Esophagus muscularis mucosa (tissue), 4 donors: ENCODE results near the gene HSPB8. TPM values are rescaled to one million over a fixed set of nuclear protein-coding genes. Genes with fewer than 3 reads are reported as not detected.

ENCODE experiments used
- DNase-seq: peaks from one replicate; pipeline ENCODE4 v3.0.0-alpha.2; 2017; ENCODE audit errors: extremely low spot score
- H3K27ac ChIP-seq, 4 donors: fragments of 200-600 bp; sonication (generic); replicated peaks in 1 of 4; 1 replicate in 3 of 4; 2 replicates in 1 of 4; pipeline ENCODE4 v1.5.1; 2016 to 2019; ENCODE audit warnings: mild to moderate bottlenecking in 1 of 4
- H3K27me3 ChIP-seq, 4 donors: fragments of 200-600 bp; sonication (generic); one replicate each; pipeline versions ENCODE4 v1.5.1 to v1.6.0; 2016 to 2019
- H3K36me3 ChIP-seq, 4 donors: fragments of 200-600 bp; sonication (generic); one replicate each; pipeline ENCODE4 v1.5.1; 2016 to 2019
- H3K4me1 ChIP-seq, 4 donors: fragments of 200-600 bp; sonication (generic); one replicate each; pipeline ENCODE4 v1.5.1; 2016 to 2019
- H3K4me3 ChIP-seq, 4 donors: fragments of 200-600 bp; sonication (generic); 1 replicate in 2 of 4; 2 replicates in 2 of 4; pipeline ENCODE4 v1.5.1; 2016 to 2019; ENCODE audit warnings: mild to moderate bottlenecking in 4 of 4, moderate library complexity in 1 of 4
- H3K9me3 ChIP-seq, 4 donors: fragments of 200-600 bp; sonication (generic); 1 replicate in 3 of 4; 2 replicates in 1 of 4; pipeline ENCODE4 v1.5.1; 2016 to 2019
- CTCF ChIP-seq, 3 experiments: fragments of 200-600 bp in 2 of 3; fragments of 450-650 bp in 1 of 3; sonication (generic) in 2 of 3; IDR thresholded peaks; one replicate each; pipeline ENCODE4 v1.5.1; 2017 to 2019; ENCODE audit warnings: antibody characterized with exemption in 3 of 3, mild to moderate bottlenecking in 2 of 3, moderate library complexity in 1 of 3
- EP300 ChIP-seq: sonication (generic); formaldehyde crosslinking; IDR thresholded peaks from one replicate; pipeline ENCODE4 v1.6.1; 2017; ENCODE audit warnings: antibody characterized with exemption
- POLR2A ChIP-seq: fragments of 450-650 bp; IDR thresholded peaks from one replicate; pipeline ENCODE4 v1.6.1; 2017; ENCODE audit warnings: antibody characterized with exemption, moderate library complexity, mild to moderate bottlenecking, low read depth
- POLR2AphosphoS5 ChIP-seq, 2 donors: sonication (generic); formaldehyde crosslinking; IDR thresholded peaks; one replicate each; pipeline ENCODE4 v1.6.1; 2017; ENCODE audit warnings: antibody characterized with exemption in 2 of 2
- WGBS: methylation state at CpG from one replicate; pipeline ENCODE4 v1.1.5; 2018; 5-methylcytosine and 5-hydroxymethylcytosine counted together
- intact Hi-C: fragments of 100-400 bp; cut with DNase I; formaldehyde crosslinking; loops from one replicate; pipeline ENCODE4 v1.15.1; 2023
- total RNA-seq, 4 donors: library from RNA; depleted of rRNA; stranded (reverse); fragments of >200 nt; gene quantifications; one replicate each; pipeline versions ENCODE4 v1.1.0 to v1.2.1, GENCODE V29; 2016

The HSPB8 gene
- total RNA-seq, 4 donors from 2014 or later = 416 to 573 (median 443) TPM

GRCh38 chr12:119201789-119202543 is 23.2 kb downstream of the HSPB8 start:
- H3K4me3 ChIP-seq = no peak overlapping the region
- H3K27me3 ChIP-seq = no peaks in the 10 kb centered on the region
- no peaks in the 10 kb centered on the region for H3K36me3 ChIP-seq
- H3K9me3 ChIP-seq = no peaks in the 10 kb centered on the region
- intact Hi-C loops = loop anchor here (10.0 kb wide), 1 partner anchor 123 kb away; no protein-coding TSS in a partner anchor
- DNase-seq = no peak
- TF ChIP-seq EP300 (no peak), POLR2AphosphoS5 (IDR thresholded peaks at IDR 0.05) (no peak), POLR2A (no peak), CTCF (IDR thresholded peaks at IDR 0.05) (no peak)
- H3K27ac ChIP-seq = peak overlapping the region in 3 of 4 donors; percentile 30 to 86 (median 81)
- peaks cover 22 to 65% (median 55%) of the 10 kb centered on the region in 4 donors for H3K4me1 ChIP-seq
- 92% methylated on average over 6 of the region's 9 CpGs for WGBS

- H3K9me3 ChIP-seq = no peaks in the 10 kb centered on the region
- WGBS = 47% methylated on average over 2 of the region's 2 CpGs
These were observed 23.8 kb downstream of the HSPB8 start for GRCh38 chr12:119202544-119202943.

GRCh38 chr12:119204131-119204530 is 25.4 kb downstream of the HSPB8 start:
- Histone ChIP-seq H3K36me3 (no peaks in the 10 kb centered on the region), H3K27me3 (no peaks in the 10 kb centered on the region), H3K4me1 (peaks cover 33 to 67% (median 63%) of the 10 kb centered on the region in 4 donors), H3K27ac (peak overlapping the region; percentile 81 to 86 (median 83)), H3K9me3 (no peaks in the 10 kb centered on the region), H3K4me3 (no peak overlapping the region)
- no peak for DNase-seq
- peak in 1 of 2 donors; percentile 37 for TF ChIP-seq POLR2AphosphoS5 (IDR thresholded peaks at IDR 0.05)
- TF ChIP-seq CTCF (IDR thresholded peaks at IDR 0.05) = no peak
- WGBS = 5% methylated on average over 2 of the region's 2 CpGs
- intact Hi-C loops = loop anchor here (10.0 kb wide), 1 partner anchor 121 kb away; no protein-coding TSS in a partner anchor

More at GRCh38 chr12:119202544-119202943, 23.8 kb downstream of the HSPB8 start:
- Histone ChIP-seq H3K4me1 (peaks cover 28 to 67% (median 59%) of the 10 kb centered on the region in 4 donors), H3K27ac (peak overlapping the region; percentile 22 to 86 (median 56)), H3K36me3 (no peaks in the 10 kb centered on the region), H3K27me3 (no peaks in the 10 kb centered on the region), H3K4me3 (no peak overlapping the region)
- TF ChIP-seq POLR2A (no peak), EP300 (no peak), CTCF (IDR thresholded peaks at IDR 0.05) (no peak), POLR2AphosphoS5 (IDR thresholded peaks at IDR 0.05) (no peak)
- intact Hi-C loops = loop anchor here (10.0 kb wide), 1 partner anchor 122 kb away; no protein-coding TSS in a partner anchor
- DNase-seq = no peak

GRCh38 chr12:119204671-119205285 is 26.0 kb downstream of the HSPB8 start:
- no peak for DNase-seq
- Histone ChIP-seq H3K36me3 (no peaks in the 10 kb centered on the region), H3K9me3 (no peaks in the 10 kb centered on the region), H3K4me3 (no peak overlapping the region), H3K27me3 (no peaks in the 10 kb centered on the region), H3K4me1 (peaks cover 37 to 69% (median 65%) of the 10 kb centered on the region in 4 donors), H3K27ac (peak overlapping the region; percentile 81 to 86 (median 83))
- TF ChIP-seq POLR2A (no peak), CTCF (IDR thresholded peaks at IDR 0.05) (no peak), EP300 (no peak), POLR2AphosphoS5 (IDR thresholded peaks at IDR 0.05) (peak in 1 of 2 donors; percentile 13)
- 61% methylated on average over 6 of the region's 7 CpGs for WGBS
- intact Hi-C loops = loop anchor here (10.0 kb wide), 1 partner anchor 120 kb away; no protein-coding TSS in a partner anchor
